GM21390 (cell line): ENCODE measurements around the gene LECT2.

ENCODE experiments used
- ATAC-seq: cut with Tn5 transposase; IDR thresholded peaks from one replicate; pipeline ENCODE4 v1.9.1; 2021; ENCODE audit not compliant: unreplicated experiment

LECT2 gene

DNA sequence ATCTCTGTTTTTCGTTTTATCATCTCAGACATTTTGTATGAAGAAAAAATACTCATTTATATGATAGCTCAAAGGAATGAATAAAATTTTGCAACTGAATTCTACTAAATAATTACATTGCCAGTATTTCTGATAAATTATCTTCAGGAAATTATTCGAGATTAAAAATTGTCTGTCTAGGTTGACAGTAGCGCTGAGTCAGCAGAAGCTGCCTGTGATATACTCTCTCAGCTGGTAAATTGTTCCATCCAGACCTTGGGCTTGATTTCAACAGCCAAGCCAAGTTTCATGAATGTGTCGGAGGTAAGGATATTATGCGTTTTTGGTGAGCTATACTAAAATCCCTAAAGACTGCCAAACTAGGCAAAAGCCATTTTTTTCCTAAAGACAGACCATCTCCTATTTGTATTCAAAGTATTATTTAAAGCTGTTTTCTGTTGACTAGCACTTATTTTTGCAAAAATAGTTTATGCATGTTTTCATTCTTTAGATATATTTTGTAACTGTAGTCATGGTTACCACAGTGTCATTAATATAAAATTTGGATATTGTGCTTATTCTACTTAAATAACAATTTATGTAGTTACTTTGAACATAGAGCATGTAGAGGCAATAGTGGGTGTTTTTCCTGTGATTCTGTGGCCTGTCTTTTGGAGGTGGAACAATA, 17.4 kb downstream of the LECT2 start:
- no peak for ATAC-seq

DNA sequence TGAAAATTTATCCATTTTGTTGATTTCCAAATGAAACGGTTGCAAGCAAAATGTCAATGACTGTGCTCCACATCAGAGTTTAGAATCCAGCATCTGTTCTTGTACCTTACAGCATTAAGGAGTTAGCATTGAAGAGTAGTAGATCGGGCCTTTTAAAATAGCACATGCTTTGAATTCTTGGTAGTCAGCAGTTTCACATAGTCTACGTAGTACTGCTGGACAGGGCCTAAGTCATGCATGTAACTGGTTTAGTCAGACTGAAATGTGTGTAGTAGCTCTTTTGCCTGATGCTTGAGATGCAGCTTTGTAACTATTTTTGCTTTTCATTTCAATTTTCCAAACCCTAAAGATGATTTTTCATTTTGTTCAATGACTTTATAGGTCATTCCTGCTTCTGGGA, 19.8 kb downstream of the LECT2 start:
- no peak for ATAC-seq

DNA sequence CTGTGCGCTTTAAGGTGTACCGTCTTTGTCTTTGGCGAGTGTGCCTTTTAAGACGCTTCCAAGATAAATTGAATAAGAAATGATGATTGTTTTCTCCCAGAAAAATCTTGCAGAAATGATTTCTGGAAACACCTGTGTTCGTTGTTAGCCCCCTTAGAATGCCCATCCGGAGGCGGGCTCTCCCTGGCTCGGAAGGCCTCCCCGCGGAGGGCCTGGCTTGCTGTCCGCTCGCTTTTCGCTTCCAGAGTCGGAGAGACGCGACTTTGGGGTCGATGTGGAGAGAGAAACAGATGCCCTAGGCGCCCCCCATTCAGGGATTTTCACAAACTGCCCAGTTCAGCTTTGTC, 23.9 kb downstream of the LECT2 start:
- ATAC-seq, result no peak

DNA sequence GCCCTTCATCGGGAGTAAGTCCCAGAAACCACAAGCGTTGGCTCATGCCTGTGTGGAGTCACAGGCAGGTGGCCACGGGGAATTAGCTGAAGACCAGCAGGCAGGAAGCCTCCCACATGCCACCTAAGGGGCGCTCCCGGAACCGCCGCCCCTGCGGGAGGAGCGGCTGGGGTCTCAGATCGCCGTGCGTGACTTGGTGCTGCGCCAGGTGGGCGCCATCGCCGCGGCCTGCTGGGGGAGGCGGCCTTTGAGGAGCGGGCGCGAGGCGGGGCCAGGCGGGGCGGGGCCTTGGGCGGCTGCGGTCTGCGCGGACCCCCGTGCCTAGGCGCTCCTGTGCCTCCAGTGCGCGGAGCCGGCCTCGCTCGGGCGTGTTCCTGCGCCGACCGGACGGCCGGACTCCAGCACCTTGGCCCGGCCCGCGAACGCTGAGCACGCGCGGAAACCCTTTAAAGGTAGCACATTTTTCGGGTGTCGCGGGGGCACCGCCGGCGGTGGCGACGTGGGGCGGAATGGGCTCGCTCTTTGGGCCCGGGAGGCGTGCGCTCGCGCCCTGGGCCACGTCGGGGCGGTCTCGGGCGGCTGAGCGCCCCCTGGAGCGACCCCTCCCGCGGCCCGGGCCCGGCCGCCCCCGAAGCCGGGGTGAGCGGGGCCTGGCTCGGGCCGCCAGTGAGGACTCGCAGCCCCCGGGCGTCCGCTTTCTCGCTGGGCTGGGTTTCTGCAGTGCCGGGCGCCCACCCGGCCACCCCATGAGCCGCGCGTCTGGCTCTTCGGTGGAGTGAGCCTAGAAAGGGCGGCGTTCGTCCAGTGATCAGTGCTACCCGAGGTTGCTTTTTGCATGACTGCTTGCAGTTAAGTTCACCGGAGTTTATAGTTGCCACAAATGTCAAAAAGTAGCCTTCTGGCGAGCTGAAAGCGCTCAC, 24.5 kb downstream of the LECT2 start:
- ATAC-seq, result no peak

DNA sequence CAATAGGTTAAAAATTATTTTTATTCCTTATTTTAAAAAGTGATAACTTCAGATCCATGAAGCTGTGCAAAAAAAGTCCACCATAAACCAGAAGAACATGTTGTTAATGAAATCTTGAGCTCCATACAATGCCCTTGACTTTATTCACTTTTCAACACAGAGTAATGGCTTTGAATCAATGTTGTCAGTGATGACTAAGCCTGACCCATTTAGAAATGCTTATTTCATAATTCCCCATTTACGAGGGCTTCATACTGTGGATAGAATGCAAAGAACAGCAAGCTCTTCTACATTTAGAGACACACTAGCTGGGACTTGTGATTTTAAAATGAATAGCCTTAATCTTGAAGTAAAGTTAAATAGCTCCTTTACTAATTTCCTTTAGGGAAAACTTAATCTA, 33.4 kb downstream of the LECT2 start:
- no peak for ATAC-seq

DNA sequence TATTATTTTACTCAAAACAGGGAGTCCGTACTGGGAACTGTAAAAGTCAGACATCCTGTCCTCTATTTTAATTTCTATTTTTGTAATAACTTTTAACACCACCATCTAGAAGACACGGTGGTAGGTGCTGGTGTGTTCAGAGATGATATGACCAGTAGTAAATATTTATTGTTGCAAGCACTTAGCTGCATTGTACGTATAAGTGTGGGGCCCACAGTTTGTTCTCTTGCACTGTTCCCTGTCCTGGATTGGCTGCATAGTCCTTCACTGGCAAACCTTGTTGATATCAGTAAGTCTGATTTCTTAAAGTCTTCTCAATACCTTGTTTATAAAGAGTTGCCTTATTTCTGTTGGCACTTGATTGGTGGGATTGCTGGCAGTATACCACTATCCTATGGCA, 34.6 kb downstream of the LECT2 start:
- ATAC-seq, result no peak

DNA sequence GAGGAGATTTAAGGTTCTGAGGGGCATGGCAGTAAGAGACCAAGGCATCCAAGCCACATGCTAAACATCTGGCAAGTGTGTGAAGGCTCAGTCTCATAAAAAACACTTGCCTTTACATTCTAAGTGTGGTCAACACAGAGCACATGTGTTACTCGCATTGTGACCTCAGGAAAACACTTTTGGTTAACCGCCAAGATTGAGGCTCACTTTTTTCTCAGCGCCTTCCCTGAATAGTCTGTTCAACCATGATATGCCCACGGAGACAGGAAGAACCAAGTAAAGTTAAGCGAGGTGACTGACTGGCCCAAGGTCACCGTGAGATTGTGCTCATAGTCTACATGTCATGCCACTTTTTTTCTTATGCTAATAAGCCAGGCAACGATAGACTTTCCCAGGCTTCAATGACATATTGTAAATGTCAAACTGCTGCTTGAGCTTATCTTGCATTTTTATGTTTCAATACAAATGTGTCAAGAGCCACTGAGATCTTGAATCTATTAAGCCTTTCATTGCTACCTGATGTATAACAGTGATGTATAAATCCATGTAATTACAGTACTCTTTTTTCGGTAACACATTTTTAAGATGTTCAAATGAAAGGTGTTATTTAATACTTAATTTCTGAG, 38.0 kb downstream of the LECT2 start:
- ATAC-seq, result no peak

DNA sequence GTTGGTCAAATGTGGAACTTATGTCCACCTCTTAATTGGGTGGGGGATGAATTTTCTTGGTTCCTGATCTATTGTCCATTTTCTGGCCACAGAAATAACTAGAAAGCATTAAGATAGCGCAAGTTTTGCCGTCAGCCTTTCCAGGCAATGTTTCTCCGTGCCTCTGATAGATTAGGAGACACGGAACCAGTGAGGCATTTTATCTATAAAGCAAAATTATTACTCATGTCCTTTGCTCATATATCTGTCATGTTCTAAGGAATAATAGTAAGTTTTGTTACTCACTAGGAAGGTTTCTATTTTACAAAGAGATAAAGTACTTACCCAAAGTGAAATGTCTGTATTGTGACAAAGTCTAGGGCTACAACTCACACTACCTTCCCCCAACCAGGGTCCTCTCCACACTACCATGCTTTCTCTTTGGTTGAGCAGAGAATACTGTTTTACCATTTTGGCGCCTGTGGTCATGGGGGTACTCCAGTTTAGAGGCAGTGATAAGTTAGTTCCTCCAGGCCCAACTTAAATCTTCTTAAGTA, 39.2 kb downstream of the LECT2 start:
- ATAC-seq, result no peak

DNA sequence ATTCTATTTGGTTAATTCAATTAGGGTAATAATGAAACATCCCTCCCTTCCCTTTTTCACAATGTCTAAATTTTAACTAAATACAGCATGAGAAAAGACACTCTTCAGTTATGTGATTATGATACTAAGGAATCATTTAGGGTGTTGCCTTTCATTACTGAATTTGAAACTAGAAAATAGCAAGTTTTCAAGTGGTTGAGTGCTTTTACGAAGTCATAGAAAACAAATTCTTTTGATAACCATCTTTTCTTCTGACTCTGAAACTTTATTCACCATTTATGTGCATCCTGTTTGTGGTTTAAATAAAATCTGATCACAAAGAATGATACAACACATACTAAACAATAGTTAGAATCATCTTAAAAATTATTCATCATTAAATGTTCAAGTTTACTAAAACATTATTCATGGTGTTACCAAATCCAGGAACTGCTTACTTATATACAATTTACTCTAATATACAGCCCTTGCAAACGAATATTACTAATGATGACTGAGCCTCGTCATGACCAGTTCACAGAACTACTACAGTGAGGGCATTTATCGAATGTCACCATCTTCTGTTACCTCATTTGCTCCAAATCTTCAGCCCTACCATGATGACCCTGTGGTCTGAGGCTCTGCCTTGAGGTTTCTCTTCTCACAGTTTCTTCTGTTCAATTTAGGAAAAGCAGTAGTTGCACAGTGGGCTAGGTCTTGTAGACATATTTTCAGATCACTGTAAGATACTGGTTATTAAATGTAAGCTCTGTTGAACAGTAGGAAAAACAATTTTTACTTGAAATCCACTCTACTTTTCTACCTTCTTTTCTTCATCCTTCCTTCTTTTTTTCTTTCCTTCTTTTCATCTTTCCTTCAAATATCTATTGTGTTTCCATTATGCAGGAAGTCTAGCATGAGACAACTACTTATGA, 40.8 kb downstream of the LECT2 start:
- no peak for ATAC-seq

DNA sequence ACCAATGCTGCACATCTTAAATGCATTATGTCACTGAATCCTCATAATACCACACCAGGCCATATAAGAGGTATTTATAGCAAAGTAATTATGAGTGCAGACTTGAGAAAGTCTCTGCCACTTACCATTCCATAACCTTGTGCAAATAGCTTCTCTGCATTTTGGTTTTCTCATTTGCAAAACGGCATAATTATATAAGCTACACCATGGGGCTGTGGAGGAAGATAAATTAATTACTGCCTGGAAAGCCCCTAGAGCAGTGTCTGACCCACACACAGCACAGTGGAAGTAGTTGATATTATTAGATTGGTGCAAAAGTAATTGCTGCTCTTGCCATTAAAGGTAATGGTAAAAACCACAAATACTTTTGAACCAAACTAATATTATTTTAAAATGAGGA, 49.6 kb downstream of the LECT2 start:
- ATAC-seq, result no peak

DNA sequence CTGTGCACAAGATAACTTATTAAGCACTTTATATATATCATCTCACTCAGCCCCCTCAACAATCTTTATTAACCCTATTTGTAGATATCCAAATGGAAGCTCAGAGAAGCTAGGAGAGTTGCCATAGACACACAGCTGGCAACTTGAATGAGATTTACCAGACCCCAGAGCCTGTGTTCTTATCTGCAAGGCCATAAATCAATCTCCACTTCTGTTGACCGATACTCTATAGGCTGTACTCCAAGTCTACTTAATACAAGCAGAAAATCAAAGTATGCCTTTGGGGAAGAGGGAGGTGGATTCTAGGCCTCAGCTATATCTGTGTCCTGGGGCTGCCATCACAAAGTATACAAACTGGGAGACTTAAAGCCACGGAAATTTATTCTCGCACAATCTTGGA, 53.1 kb downstream of the LECT2 start:
- no peak for ATAC-seq

DNA sequence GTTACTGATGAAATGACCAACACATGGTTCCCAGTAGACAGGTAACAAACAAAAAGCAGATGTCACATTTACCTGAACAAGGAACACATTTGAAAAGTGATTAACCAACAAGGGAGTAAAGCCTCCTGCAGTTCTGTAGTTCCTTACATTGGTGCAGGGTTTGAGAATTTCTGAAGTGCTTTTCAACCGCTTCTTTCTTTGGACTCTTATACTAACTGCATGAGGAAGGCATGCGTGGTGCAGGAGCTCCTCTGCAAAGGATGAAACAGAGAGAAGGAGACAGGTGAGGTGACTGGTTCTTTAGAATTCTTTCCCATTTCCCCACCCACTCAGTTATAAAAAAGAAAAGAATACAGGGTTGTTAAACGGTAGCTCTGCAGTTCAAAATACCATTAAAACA, 54.5 kb downstream of the LECT2 start:
- no peak for ATAC-seq

DNA sequence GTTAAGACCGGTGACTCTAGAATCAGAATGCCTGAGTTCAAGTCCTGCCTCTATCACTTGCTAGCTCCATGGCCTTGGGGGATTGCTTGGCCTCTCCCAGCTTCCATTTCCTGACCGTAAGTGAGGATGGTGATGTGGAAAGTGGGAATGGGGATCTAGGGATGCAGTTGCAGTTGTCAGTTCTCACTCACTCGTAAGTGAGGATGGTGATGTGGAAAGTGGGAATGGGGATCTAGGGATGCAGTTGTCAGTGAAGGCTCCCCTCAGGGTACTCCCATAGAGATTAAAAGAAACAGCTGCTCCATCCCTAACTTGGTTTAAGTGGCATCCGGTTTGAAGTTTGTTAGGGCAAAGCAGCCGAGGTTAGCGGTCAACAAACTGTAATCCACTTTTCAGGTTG, 56.1 kb downstream of the LECT2 start:
- ATAC-seq, result no peak
